ENCODE data around the gene RPL36A.

RPL36A gene

GRCh38 chrX:101360390-101360789, 30.4 kb upstream of the RPL36A start:
- TF ChIP-seq, protein P1, sequence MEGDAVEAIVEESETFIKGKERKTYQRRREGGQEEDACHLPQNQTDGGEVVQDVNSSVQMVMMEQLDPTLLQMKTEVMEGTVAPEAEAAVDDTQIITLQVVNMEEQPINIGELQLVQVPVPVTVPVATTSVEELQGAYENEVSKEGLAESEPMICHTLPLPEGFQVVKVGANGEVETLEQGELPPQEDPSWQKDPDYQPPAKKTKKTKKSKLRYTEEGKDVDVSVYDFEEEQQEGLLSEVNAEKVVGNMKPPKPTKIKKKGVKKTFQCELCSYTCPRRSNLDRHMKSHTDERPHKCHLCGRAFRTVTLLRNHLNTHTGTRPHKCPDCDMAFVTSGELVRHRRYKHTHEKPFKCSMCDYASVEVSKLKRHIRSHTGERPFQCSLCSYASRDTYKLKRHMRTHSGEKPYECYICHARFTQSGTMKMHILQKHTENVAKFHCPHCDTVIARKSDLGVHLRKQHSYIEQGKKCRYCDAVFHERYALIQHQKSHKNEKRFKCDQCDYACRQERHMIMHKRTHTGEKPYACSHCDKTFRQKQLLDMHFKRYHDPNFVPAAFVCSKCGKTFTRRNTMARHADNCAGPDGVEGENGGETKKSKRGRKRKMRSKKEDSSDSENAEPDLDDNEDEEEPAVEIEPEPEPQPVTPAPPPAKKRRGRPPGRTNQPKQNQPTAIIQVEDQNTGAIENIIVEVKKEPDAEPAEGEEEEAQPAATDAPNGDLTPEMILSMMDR (conservative IDR thresholded peaks at IDR 0.05; ENCODE audit: low read length) = no peak
- TF ChIP-seq EZH2phosphoT487 (IDR thresholded peaks at IDR 0.05; ENCODE audit: borderline replicate concordance) = no peak
- no peak overlapping the region for H3K4me3 ChIP-seq (ENCODE audit: low read length, poor library complexity, severe bottlenecking)
- H3K9me2 ChIP-seq (replicated peaks; ENCODE audit: low read depth, low read length) = no peaks in the 10 kb centered on the region
- H3K27me3 ChIP-seq (ENCODE audit: insufficient read depth, low read length, poor library complexity, severe bottlenecking) = no peaks in the 10 kb centered on the region
- H2AFZ ChIP-seq (ENCODE audit: low read length) = no peak overlapping the region
- H3F3A ChIP-seq (ENCODE audit: low read depth) = no peaks in the 10 kb centered on the region
- no peaks in the 10 kb centered on the region for H3K79me2 ChIP-seq (ENCODE audit: insufficient read depth, low read length)
- no peaks in the 10 kb centered on the region for H4K20me1 ChIP-seq (ENCODE audit: insufficient read depth, low read length, poor library complexity, severe bottlenecking)
- H3K9me3 ChIP-seq (ENCODE audit: insufficient read depth, low read depth, low read length) = no peaks in the 10 kb centered on the region
- H3K9ac ChIP-seq (ENCODE audit: low read depth, low read length, poor library complexity, severe bottlenecking) = no peak overlapping the region
- no peaks in the 10 kb centered on the region for H3K36me3 ChIP-seq (ENCODE audit: insufficient read depth, low read length)
- no peak overlapping the region for H3K4me2 ChIP-seq (ENCODE audit: low read depth, low read length, poor library complexity, severe bottlenecking)
- H3K4me1 ChIP-seq (ENCODE audit: insufficient read depth, low read length, poor library complexity, severe bottlenecking) = no peaks in the 10 kb centered on the region

DNA sequence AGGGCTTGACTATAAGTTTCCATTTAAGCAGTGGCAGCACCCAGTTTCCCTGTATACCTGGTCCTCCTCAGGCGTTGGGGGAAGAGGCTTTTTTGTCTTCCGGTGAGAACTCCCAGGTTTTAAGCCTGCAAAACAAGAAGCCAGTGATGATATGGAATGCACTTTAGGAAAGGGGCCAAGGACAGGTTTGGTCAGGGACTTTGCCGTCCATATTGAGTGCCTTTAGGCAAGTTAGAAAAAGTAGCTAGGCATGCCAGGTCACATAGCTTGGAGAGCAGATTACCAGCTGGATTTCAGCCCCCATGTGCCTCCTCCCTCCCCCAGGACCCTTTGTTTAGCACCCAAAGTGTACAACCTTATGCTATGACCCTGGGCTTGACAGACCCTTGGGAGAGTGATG, 28.7 kb upstream of the RPL36A start:
- TF ChIP-seq, protein P1 (conservative IDR thresholded peaks at IDR 0.05; ENCODE audit: low read length) = no peak
- TF ChIP-seq EZH2phosphoT487 (IDR thresholded peaks at IDR 0.05; ENCODE audit: borderline replicate concordance) = no peak
- H3K9me2 ChIP-seq (replicated peaks; ENCODE audit: low read depth, low read length) = no peaks in the 10 kb centered on the region
- no peak overlapping the region for H3K4me3 ChIP-seq (ENCODE audit: low read length, poor library complexity, severe bottlenecking)
- H3K9me3 ChIP-seq (ENCODE audit: insufficient read depth, low read depth, low read length) = no peaks in the 10 kb centered on the region
- no peak overlapping the region for H3K9ac ChIP-seq (ENCODE audit: low read depth, low read length, poor library complexity, severe bottlenecking)
- H3K4me2 ChIP-seq (ENCODE audit: low read depth, low read length, poor library complexity, severe bottlenecking) = no peak overlapping the region
- no peaks in the 10 kb centered on the region for H3K36me3 ChIP-seq (ENCODE audit: insufficient read depth, low read length)
- no peaks in the 10 kb centered on the region for H3K79me2 ChIP-seq (ENCODE audit: insufficient read depth, low read length)
- no peaks in the 10 kb centered on the region for H3K4me1 ChIP-seq (ENCODE audit: insufficient read depth, low read length, poor library complexity, severe bottlenecking)
- no peaks in the 10 kb centered on the region for H3K27me3 ChIP-seq (ENCODE audit: insufficient read depth, low read length, poor library complexity, severe bottlenecking)
- no peaks in the 10 kb centered on the region for H3F3A ChIP-seq (ENCODE audit: low read depth)
- H4K20me1 ChIP-seq (ENCODE audit: insufficient read depth, low read length, poor library complexity, severe bottlenecking) = no peaks in the 10 kb centered on the region
- H2AFZ ChIP-seq (ENCODE audit: low read length) = 0 out of 2 replicates have a peak overlapping the region, but pooled peaks have one; percentile 19

DNA sequence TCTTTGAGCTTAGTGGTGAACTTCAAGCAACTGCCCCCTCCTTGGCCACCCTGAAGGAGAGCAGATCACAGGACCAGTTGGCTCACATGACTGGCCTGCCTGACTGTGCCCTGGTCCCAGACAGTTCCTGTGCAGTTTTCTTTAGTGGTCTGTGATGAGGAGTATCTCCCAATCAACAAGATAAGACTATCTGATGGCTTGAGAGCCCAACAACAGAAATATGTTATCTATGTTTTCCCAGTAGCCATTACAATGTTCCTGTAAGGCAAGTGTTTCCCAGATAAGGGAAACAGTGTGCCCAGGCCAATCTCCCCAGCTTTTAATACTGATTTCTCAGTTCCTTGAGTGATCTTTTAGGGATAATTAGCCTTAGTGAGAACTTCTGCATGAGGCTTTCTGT, 28.1 kb upstream of the RPL36A start:
- H3K9me3 ChIP-seq (ENCODE audit: insufficient read depth, low read depth, low read length) = no peaks in the 10 kb centered on the region
- H3K79me2 ChIP-seq (ENCODE audit: insufficient read depth, low read length) = no peaks in the 10 kb centered on the region
- H3K4me1 ChIP-seq (ENCODE audit: insufficient read depth, low read length, poor library complexity, severe bottlenecking) = no peaks in the 10 kb centered on the region
- H3K9me2 ChIP-seq (replicated peaks; ENCODE audit: low read depth, low read length) = no peaks in the 10 kb centered on the region
- no peak overlapping the region for H3K9ac ChIP-seq (ENCODE audit: low read depth, low read length, poor library complexity, severe bottlenecking)
- H3K4me3 ChIP-seq (ENCODE audit: low read length, poor library complexity, severe bottlenecking) = no peak overlapping the region
- H3F3A ChIP-seq (ENCODE audit: low read depth) = no peaks in the 10 kb centered on the region
- TF ChIP-seq EZH2phosphoT487 (IDR thresholded peaks at IDR 0.05; ENCODE audit: borderline replicate concordance) = no peak
- TF ChIP-seq, protein P1 (conservative IDR thresholded peaks at IDR 0.05; ENCODE audit: low read length) = no peak
- H4K20me1 ChIP-seq (ENCODE audit: insufficient read depth, low read length, poor library complexity, severe bottlenecking) = no peaks in the 10 kb centered on the region
- H3K27me3 ChIP-seq (ENCODE audit: insufficient read depth, low read length, poor library complexity, severe bottlenecking) = no peaks in the 10 kb centered on the region
- no peak overlapping the region for H3K4me2 ChIP-seq (ENCODE audit: low read depth, low read length, poor library complexity, severe bottlenecking)
- no peak overlapping the region; the same call in 1 of the 2 replicates for H2AFZ ChIP-seq (ENCODE audit: low read length)
- H3K36me3 ChIP-seq (ENCODE audit: insufficient read depth, low read length) = no peaks in the 10 kb centered on the region
